GM12878 (cell line): ENCODE measurements around the gene COL4A1. TPM values are rescaled to one million over a fixed set of nuclear protein-coding genes. Genes with fewer than 3 reads are reported as not detected.

Experiments used
- ATAC-seq: fragments of 200-7000 bp; cut with Tn5 transposase; 3 replicates; pipeline ENCODE4 v1.9.1; 2020; ENCODE audit warnings: mild to moderate bottlenecking, moderate library complexity
- BruUV-seq: library from RNA; stranded (reverse); fragments of 400-500 nt; replicated peaks from 2 replicates; lab custom pipeline; 2021; lab: Mats Ljungman, UMichigan
- CTCF ChIA-PET: fragments of 300-600 bp; sonication (Branson Sonifier 250); formaldehyde crosslinking; extraction: SDS; loops from one replicate; lab custom pipeline; 2021; ENCODE audit warnings: inconsistent platforms; lab: Yijun Ruan, JAX
- POLR2A ChIA-PET: fragments of 350-600 bp; formaldehyde crosslinking; extraction: SDS; loops from one replicate; lab custom pipeline; 2021; ENCODE audit warnings: inconsistent platforms; lab: Charles Lee
- RAD21 ChIA-PET: fragments of 300-600 bp; sonication (Branson Sonifier 250); formaldehyde crosslinking; loops from one replicate; lab custom pipeline; 2023; ENCODE audit warnings: antibody characterized with exemption; ENCODE audit not compliant: unreplicated experiment; lab: Charles Lee
- SMC1A ChIA-PET: fragments of 300-600 bp; sonication (Branson Sonifier 250); formaldehyde crosslinking; loops from one replicate; lab custom pipeline; 2023; ENCODE audit not compliant: unreplicated experiment, uncharacterized antibody; lab: Charles Lee
- DNase-seq: peaks from one replicate; pipeline ENCODE4 v3.0.0-alpha.2; 2011; ENCODE audit warnings: low read depth, low spot score
- FAIRE-seq: peaks from 3 replicates; lab custom pipeline; 2011; peaks lifted over from hg19 to GRCh38; lab: Jason Lieb, UNC
- H2AFZ ChIP-seq: 2 replicates; pipeline ENCODE4 v1.6.0; 2011; ENCODE audit warnings: low read depth, low read length, control low read depth; ENCODE audit not compliant: control insufficient read depth
- H3K27ac ChIP-seq: 2 replicates; pipeline ENCODE4 v1.5.1; 2011; ENCODE audit warnings: control low read depth; ENCODE audit not compliant: control insufficient read depth, insufficient read depth
- H3K27me3 ChIP-seq, 2 experiments: replicated peaks in 1 of 2; 2 replicates each; pipeline versions ENCODE4 v1.6.0 to v1.6.1; 2011; ENCODE audit warnings: low read length in 1 of 2; ENCODE audit not compliant: control insufficient read depth in 2 of 2, insufficient read depth in 2 of 2
- H3K36me3 ChIP-seq, 2 experiments: 2 replicates each; pipeline ENCODE4 v1.5.1; 2011; ENCODE audit warnings: low read length in 1 of 2; ENCODE audit not compliant: control insufficient read depth in 2 of 2, insufficient read depth in 2 of 2
- H3K4me1 ChIP-seq: 2 replicates; pipeline ENCODE4 v1.6.1; 2011; ENCODE audit warnings: mild to moderate bottlenecking, low read length, moderate library complexity, mixed read lengths; ENCODE audit not compliant: control insufficient read depth, insufficient read depth
- H3K4me2 ChIP-seq: 2 replicates; pipeline ENCODE4 v1.6.0; 2011; ENCODE audit warnings: control low read depth; ENCODE audit not compliant: control insufficient read depth, insufficient read depth
- H3K4me3 ChIP-seq: fragments of 200-600 bp; sonication (generic); 2 replicates; pipeline ENCODE4 v1.5.1; 2016
- H3K79me2 ChIP-seq: 2 replicates; pipeline ENCODE4 v1.6.0; 2011; ENCODE audit warnings: low read length; ENCODE audit not compliant: control insufficient read depth, insufficient read depth
- H3K9ac ChIP-seq: 2 replicates; pipeline ENCODE4 v1.8.0; 2011; ENCODE audit warnings: low read length, control low read depth, mixed read lengths; ENCODE audit not compliant: control insufficient read depth, insufficient read depth
- H3K9me3 ChIP-seq: replicated peaks from 3 replicates; pipeline ENCODE4 v1.5.1; 2011; ENCODE audit warnings: mild to moderate bottlenecking, low read length; ENCODE audit not compliant: control insufficient read depth, insufficient read depth
- H4K20me1 ChIP-seq: 2 replicates; pipeline ENCODE4 v1.6.0; 2011; ENCODE audit not compliant: control insufficient read depth, insufficient read depth
- IKZF1 ChIP-seq: fragments of 450-650 bp; conservative IDR thresholded peaks from 2 replicates; pipeline ENCODE4 v1.6.1; 2017; ENCODE audit warnings: antibody characterized with exemption, mild to moderate bottlenecking
- WGBS: methylation state at CpG from one replicate; pipeline ENCODE4 v1.1.6; 2016; ENCODE audit warnings: low lambda C conversion rate; ENCODE audit not compliant: insufficient replicate concordance, insufficient coverage; ENCODE audit errors: missing lambda C conversion rate; 5-methylcytosine and 5-hydroxymethylcytosine counted together
- in situ Hi-C: fragments of 300-500 bp; cut with MboI; formaldehyde crosslinking; loops from 9 replicates; pipeline ENCODE4 v1.14.3; 2018; ENCODE audit warnings: mixed read lengths
- intact Hi-C: fragments of 100-400 bp; cut with micrococcal nuclease; formaldehyde crosslinking; loops from one replicate; pipeline ENCODE4 v1.14.2; 2022; ENCODE audit not compliant: unreplicated experiment
- polyA plus RNA-seq, 11 experiments: library from polyadenylated mRNA; depleted of rRNA in 4 of 11; unstranded in 6 of 11; stranded (reverse) in 5 of 11; fragments of >200 nt; fragmentation: Nextera tagmentation in 4 of 11; fragmentation: Illumina TruSeq in 1 of 11; extraction: Ambion mirVana in 4 of 11; extraction: Trizol in 1 of 11; gene quantifications; 1 replicate in 1 of 11; 2 replicates in 10 of 11; pipeline versions ENCODE4 v1.2.1 to v1.2.3, GENCODE V29; 2011 to 2016; ENCODE audit warnings: inconsistent platforms in 2 of 11, missing spikeins in 2 of 11, low read depth in 1 of 11
- total RNA-seq, 4 experiments: library from RNA; depleted of rRNA in 3 of 4; stranded (reverse); fragments of >200 nt in 3 of 4; fragmentation: Illumina TruSeq in 1 of 4; extraction: Trizol in 1 of 4; gene quantifications; 2 replicates each; pipeline versions ENCODE4 v1.2.1 to v1.2.3, GENCODE V29; 2013 to 2021
- TF ChIP-seq, protein P1 (sequence below): fragments of 450-650 bp; IDR thresholded peaks from 2 replicates; pipeline ENCODE4 v1.6.1; 2016; ENCODE audit warnings: mild to moderate bottlenecking

Gene COL4A1
- total and polyA plus RNA-seq, 10 of the 15 experiments (the other 5 are each of a cell fraction or from before 2014, with no cell fraction given), result 0.07 to 0.31 (median 0.13) TPM; not detected in 6

- FAIRE-seq (no peak), ATAC-seq (no peak), DNase-seq (no peak)
- peak overlapping the region; percentile 87 for H2AFZ ChIP-seq
- POLR2A ChIA-PET, result no interaction called here
- H3K4me1 ChIP-seq, result peaks cover 9% of the 10 kb centered on the region; the same call in 1 of the 2 replicates
- intact Hi-C loops, result loop anchor here (5.0 to 10.0 kb wide), 2 partner anchors 426 to 976 kb away; partner anchors contain the start of gene RAB20
- RAD21 ChIA-PET, result no interaction called here
- H3K4me3 ChIP-seq, result peak overlapping the region; percentile 49; the same call in 1 of the 2 replicates
- H3K9me3 ChIP-seq, result no peaks in the 10 kb centered on the region
- H3K4me2 ChIP-seq, result peak overlapping the region; percentile 89
- H3K27ac ChIP-seq, result no peak overlapping the region
- SMC1A ChIA-PET, result interaction anchor here (1.0 to 5.8 kb wide), 3 partner anchors 10 to 1796 kb away, joined by 3 to 51 read pairs (median 3); no protein-coding TSS in a partner anchor
- no TSS peak for BruUV-seq
- no peaks in the 10 kb centered on the region for H3K36me3 ChIP-seq
- H3K79me2 ChIP-seq, result no peaks in the 10 kb centered on the region
- CTCF ChIA-PET, result interaction anchor here (0.6 to 1.1 kb wide), 2 partner anchors 8 to 47 kb away, joined by 3 read pairs; no protein-coding TSS in a partner anchor
- 0 out of 2 replicates have a peak, but pooled peaks have one; percentile 16 for TF ChIP-seq IKZF1
- TF ChIP-seq, protein P1, sequence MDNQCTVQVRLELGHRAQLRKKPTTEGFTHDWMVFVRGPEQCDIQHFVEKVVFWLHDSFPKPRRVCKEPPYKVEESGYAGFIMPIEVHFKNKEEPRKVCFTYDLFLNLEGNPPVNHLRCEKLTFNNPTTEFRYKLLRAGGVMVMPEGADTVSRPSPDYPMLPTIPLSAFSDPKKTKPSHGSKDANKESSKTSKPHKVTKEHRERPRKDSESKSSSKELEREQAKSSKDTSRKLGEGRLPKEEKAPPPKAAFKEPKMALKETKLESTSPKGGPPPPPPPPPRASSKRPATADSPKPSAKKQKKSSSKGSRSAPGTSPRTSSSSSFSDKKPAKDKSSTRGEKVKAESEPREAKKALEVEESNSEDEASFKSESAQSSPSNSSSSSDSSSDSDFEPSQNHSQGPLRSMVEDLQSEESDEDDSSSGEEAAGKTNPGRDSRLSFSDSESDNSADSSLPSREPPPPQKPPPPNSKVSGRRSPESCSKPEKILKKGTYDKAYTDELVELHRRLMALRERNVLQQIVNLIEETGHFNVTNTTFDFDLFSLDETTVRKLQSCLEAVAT, result no peak
- H4K20me1 ChIP-seq, result 0 out of 2 replicates have a peak, but pooled peaks cover 2% of the 10 kb centered on the region
- H3K27me3 ChIP-seq, result no peaks in the 10 kb centered on the region
- H3K9ac ChIP-seq, result peak overlapping the region; percentile 54
- WGBS, result 38% methylated on average over 8 of the region's 8 CpGs
- in situ Hi-C loops, result no loop called here
Observed at GRCh38 chr13:110138700-110139036, 168.3 kb downstream of the COL4A1 start.
